Epithelial cell of esophagus (primary cell): ENCODE data around the gene NFKBIL1.

Experiments
- DNase-seq: peaks from one replicate; pipeline ENCODE4 v3.0.0; 2010; ENCODE audit warnings: low read depth
- H3K4me3 ChIP-seq: 2 replicates; pipeline ENCODE4 v1.5.1; 2011; ENCODE audit warnings: mild to moderate bottlenecking, low read length, control low read depth
- TF ChIP-seq, protein P1 (sequence below): IDR thresholded peaks from 2 replicates; pipeline ENCODE4 v1.5.1; 2011; ENCODE audit warnings: low read depth, mild to moderate bottlenecking, low read length, control low read depth, inconsistent platforms; ENCODE audit not compliant: insufficient read depth; ENCODE audit errors: missing control alignments

Gene NFKBIL1

DNA sequence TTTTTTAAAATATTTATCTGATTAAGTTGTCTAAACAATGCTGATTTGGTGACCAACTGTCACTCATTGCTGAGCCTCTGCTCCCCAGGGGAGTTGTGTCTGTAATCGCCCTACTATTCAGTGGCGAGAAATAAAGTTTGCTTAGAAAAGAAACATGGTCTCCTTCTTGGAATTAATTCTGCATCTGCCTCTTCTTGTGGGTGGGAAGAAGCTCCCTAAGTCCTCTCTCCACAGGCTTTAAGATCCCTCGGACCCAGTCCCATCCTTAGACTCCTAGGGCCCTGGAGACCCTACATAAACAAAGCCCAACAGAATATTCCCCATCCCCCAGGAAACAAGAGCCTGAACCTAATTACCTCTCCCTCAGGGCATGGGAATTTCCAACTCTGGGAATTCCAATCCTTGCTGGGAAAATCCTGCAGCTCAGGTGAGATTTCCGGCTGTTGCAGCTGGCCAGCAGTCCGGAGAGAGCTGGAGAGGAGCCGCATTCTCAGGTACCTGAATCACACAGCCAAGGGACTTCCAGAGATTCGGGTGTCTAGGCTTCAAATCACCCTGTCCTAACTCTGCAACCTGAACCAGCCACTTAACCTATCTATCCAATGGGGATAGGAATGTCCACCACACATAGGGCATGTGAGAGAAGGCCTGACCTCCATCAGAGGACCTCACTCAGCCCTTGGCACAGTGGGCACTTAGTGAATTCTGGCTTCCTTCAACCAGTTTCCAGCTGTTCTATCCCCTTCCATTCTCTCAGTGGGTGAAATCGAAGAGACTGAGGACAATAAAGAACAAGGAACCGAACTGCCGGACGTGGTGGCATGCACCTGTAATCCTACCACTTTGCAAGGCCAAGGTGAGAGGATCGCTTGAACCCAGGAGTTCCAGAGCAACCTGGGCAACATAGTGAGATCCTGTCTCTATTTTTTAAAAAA lies 31.0 kb downstream of the NFKBIL1 start:
- peak; percentile 90 for DNase-seq
- TF ChIP-seq, protein P1, sequence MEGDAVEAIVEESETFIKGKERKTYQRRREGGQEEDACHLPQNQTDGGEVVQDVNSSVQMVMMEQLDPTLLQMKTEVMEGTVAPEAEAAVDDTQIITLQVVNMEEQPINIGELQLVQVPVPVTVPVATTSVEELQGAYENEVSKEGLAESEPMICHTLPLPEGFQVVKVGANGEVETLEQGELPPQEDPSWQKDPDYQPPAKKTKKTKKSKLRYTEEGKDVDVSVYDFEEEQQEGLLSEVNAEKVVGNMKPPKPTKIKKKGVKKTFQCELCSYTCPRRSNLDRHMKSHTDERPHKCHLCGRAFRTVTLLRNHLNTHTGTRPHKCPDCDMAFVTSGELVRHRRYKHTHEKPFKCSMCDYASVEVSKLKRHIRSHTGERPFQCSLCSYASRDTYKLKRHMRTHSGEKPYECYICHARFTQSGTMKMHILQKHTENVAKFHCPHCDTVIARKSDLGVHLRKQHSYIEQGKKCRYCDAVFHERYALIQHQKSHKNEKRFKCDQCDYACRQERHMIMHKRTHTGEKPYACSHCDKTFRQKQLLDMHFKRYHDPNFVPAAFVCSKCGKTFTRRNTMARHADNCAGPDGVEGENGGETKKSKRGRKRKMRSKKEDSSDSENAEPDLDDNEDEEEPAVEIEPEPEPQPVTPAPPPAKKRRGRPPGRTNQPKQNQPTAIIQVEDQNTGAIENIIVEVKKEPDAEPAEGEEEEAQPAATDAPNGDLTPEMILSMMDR = no peak
- H3K4me3 ChIP-seq = no peak overlapping the region

DNA sequence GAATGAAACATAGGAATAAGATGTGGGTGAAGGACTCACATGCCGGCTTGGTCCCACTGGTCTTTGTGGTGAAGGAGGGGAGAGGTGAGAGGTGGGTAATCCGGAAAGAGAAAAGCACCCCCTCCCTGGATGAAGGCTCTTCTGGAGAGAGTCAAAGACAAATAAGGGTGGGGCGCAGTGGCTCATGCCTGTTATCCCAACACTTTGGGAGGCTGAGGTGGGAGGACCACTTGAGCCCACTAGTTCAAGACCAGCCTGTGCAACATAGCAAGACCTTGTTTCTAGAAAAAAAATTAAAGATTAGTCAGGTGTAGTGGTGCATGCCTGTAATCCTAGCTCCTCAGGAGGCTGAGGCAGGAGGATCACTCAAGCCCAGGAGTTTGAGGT lies 31.7 kb downstream of the NFKBIL1 start:
- H3K4me3 ChIP-seq = no peak overlapping the region
- DNase-seq = no peak
- TF ChIP-seq, protein P1 = no peak

DNA sequence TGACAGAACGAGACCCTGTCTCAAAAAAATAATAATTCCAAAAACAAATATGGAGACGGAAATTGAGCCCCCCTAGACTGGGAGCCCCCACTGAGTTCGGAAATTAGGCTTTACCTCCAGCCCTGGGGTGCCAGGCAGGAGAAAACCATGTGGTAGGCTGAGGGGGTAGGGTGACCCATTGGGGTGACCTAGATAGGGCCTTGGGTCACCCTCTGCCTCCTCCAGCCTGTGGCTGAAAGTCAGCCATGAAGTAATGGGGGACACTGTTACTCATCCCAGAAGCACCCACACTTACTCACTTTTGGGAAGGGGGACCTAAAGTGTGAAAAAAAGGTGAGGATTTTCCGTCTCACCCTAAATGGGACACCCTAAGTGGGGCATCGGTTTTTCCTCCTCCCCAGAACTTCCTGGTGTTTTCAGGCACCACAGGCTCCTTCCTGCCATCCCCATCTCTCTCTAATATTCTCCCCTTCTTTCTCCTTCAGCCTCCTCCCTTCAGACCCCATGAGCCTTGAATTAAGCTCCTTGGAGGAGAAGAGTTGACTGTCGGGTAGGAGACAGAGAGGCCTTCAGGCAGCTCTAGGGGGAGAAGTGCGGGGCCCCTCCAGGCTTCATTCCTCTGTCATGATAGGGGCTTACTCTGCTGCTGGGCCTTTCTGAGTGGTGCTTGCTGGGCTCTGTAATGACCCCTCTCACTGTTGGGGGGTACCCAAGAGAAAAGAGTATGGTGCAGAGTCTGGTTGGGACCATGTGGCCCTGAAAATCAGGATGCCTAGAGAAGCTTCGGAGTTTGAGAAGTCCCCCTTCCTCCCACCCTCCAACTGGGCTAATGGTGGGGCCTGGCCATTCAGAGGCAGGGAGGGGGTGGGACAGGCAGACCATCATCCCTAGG lies 32.4 kb downstream of the NFKBIL1 start:
- DNase-seq = no peak
- TF ChIP-seq, protein P1 = peak; percentile 2
- H3K4me3 ChIP-seq = no peak overlapping the region

DNA sequence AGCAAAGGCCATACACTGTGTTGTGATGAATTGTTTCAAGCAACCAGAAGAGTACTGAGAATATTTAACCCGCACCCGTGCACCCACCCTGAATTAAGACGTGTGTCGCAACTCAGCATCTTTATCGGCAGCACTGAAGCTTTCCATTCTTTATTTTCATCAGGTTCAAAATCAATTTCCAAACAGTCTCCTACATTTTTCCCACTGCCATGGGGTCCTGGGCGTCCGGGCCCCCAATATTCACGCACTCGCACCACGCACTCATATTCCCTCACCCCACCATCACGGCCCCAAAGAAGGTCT lies 33.0 kb downstream of the NFKBIL1 start:
- TF ChIP-seq, protein P1 = no peak
- DNase-seq = no peak
- H3K4me3 ChIP-seq = peak overlapping the region; percentile 86

DNA sequence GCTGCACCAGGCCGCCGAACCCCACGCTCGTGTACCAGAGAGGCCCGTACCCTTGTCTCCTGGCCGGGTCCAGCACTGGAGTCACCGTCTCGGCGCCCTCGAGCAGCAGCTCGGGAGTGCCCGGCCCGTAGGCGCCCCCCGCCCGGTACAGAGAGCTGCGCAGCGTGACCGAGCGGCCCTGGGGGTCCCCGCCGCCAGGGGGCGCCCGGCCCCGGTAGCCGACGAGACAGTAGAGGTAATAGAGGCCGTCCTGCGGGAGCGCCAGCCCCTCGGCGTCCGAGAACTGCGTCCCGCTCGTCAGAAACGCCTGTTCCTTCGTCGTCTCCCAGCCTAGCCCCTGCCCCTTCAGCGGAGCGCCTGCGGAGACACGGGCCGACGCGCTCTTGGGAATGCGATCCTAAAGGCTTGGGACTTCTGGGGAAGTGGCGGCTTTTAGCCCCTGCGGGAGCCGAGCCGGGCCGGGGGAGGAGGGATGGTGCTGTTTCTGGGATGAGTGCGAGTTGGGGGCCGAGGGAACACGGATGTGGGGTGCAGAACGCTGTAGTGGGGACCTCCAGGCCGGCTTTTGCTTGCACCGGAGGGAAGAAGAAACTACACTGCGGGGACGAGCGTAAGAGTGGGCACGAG lies 33.5 kb downstream of the NFKBIL1 start:
- TF ChIP-seq, protein P1 = peak; percentile 59
- peak; percentile 73 for DNase-seq
- H3K4me3 ChIP-seq = peak overlapping the region; percentile 86

DNA sequence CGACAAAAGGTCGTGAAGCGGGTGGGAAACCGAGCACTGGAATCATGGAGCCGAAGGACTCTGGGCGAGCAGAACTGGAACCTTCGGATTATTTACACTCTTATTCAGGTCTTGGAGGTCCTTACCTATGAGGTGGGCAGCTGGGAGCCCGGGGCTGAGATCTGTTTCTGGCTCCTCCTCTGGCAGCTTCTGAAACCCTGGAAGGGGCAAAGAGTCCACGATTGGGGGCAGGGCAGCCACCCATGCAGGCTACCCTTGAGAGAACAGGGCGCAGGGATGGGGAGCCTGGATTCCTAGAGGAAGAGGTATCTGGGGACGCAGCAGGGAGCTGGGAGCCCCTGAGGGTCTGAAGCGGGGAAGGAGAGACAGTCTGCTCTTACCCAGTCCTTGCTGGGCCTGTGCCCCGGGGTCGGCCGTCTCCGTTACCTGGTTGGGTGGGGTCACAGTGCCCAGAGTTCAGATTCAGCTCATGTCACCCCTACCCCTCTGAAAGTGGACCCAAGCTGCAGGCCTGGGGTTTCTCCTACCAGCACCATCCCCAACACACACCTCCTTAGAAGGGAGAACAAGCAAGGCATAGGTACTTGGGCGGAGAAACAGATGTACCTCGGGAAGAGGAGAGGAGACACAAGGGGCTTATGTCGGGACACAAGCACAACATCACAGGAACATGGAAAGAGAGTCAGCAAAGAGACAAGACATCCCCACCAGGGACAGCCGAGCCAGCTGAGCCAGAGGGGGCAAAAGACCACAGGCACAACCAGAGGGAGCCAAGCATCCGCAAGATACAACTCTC lies 34.2 kb downstream of the NFKBIL1 start:
- TF ChIP-seq, protein P1 = no peak
- H3K4me3 ChIP-seq = peak overlapping the region; percentile 86
- no peak for DNase-seq
